M059J (cell line): ENCODE results near the gene FOXD2. TPM values are rescaled to one million over a fixed set of nuclear protein-coding genes. Genes with fewer than 3 reads are reported as not detected.
"Not testable (repeated sequence)": the region's sequence is repeated elsewhere in the genome, so short reads cannot be mapped to it uniquely, and the experiment has no call there.

Experiments
- DNase-seq: peaks from one replicate; pipeline ENCODE4 v3.0.0-alpha.2; 2012; ENCODE audit warnings: low read depth
- total RNA-seq: library from RNA; depleted of rRNA; stranded (reverse); fragments of >200 nt; shearing (Covaris generic); gene quantifications from 2 replicates; pipeline ENCODE4 v1.2.3, GENCODE V29; 2014

The FOXD2 gene
- total RNA-seq, 1 experiment from 2014 or later, result 0.37 TPM

- DNase-seq, result no peak
These were observed 2.2 kb downstream of the FOXD2 start for GRCh38 chr1:47439819-47440598.

- peak; percentile 39 for DNase-seq
These were observed 2.8 kb downstream of the FOXD2 start for GRCh38 chr1:47440599-47441081.

- no peak for DNase-seq
These were observed 3.7 kb downstream of the FOXD2 start for GRCh38 chr1:47441450-47442106.

- no peak for DNase-seq
These were observed 4.4 kb downstream of the FOXD2 start for GRCh38 chr1:47442202-47442601.

GRCh38 chr1:47442842-47443529 is 5.1 kb downstream of the FOXD2 start:
- no peak for DNase-seq

GRCh38 chr1:47443530-47444296 is 5.9 kb downstream of the FOXD2 start:
- no peak for DNase-seq

GRCh38 chr1:47444297-47444561 is 6.4 kb downstream of the FOXD2 start:
- no peak for DNase-seq

GRCh38 chr1:47444562-47445465 is 7.0 kb downstream of the FOXD2 start:
- DNase-seq, result no peak

GRCh38 chr1:47445823-47446550 is 8.1 kb downstream of the FOXD2 start:
- DNase-seq, result no peak

GRCh38 chr1:47448462-47449222 is 10.8 kb downstream of the FOXD2 start:
- DNase-seq, result no peak

- no peak for DNase-seq
These were observed 12.1 kb downstream of the FOXD2 start for GRCh38 chr1:47449822-47450552.

- no peak for DNase-seq
These were observed 12.8 kb downstream of the FOXD2 start for GRCh38 chr1:47450606-47451005.

GRCh38 chr1:47452426-47452825 is 14.6 kb downstream of the FOXD2 start:
- DNase-seq, result no peak

GRCh38 chr1:47453910-47454309 is 16.1 kb downstream of the FOXD2 start:
- DNase-seq, result not testable (repeated sequence)

GRCh38 chr1:47456250-47456649 is 18.4 kb downstream of the FOXD2 start:
- no peak for DNase-seq

GRCh38 chr1:47457547-47457946 is 19.7 kb downstream of the FOXD2 start:
- not testable (repeated sequence) for DNase-seq

GRCh38 chr1:47459253-47459788 is 21.5 kb downstream of the FOXD2 start:
- no peak for DNase-seq

- no peak for DNase-seq
These were observed 22.2 kb downstream of the FOXD2 start for GRCh38 chr1:47460040-47460439.

- DNase-seq, result no peak
These were observed 22.6 kb downstream of the FOXD2 start for GRCh38 chr1:47460456-47460855.
